GM21737 (cell line): ENCODE data around the gene GLB1L.
"Not testable (repeated sequence)": the region's sequence is repeated elsewhere in the genome, so short reads cannot be mapped to it uniquely, and the experiment has no call there.

ENCODE experiments used
- ATAC-seq: cut with Tn5 transposase; IDR thresholded peaks from one replicate; pipeline ENCODE4 v1.9.1; 2021; ENCODE audit warnings: mild to moderate bottlenecking, moderate library complexity; ENCODE audit not compliant: unreplicated experiment

The GLB1L gene

GRCh38 chr2:219281588-219281987 lies 36.3 kb upstream of the GLB1L start:
- no peak for ATAC-seq

DNA sequence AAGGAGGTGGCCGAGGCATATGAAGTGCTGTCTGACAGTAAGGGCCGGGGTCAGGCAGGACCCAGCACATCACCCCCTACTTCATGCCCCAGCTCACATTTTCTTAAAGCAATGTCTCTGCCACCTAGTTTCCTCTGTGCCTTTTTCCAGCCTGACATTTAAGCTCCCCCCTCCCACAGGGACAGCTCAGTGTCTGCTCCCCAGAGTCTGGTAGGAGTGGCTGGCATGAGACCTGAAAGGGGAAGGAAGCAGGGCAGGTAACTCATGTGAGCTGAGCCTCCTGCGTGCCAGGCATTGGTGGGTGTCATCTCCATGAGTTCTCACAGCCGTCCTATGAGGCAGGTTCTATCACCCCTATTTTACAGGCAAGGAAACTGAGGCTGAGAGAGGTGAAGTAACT lies 35.4 kb upstream of the GLB1L start:
- no peak for ATAC-seq

DNA sequence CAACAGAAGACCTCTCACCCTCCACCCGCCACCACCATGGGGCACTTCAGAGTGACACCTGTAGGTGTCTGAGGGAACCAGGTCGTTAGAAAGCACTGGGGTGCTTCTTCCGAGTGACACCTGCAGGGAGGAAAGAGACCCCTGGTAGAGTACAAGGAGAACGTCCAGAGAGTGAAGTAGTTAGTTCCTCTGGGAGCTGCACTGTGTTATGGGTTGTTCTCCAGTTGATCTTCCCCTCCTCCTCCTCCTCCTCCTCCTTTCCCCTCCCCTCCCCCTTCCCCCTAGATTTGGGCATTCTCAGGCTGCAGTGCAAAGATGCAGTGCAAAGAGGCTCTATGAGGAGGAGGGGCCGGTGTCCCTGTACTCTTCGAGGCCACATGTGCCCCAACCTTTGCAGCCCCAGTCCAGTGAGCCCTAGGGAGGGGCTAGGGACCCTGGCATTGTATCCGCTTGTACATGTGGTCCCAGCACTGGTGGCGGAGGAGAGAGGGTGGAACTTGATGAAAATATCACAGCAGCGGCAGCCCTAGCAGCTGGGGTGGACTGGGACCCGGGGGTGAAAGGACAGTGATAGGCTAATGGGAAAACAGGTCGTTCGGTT lies 34.8 kb upstream of the GLB1L start:
- no peak for ATAC-seq

GRCh38 chr2:219279151-219279915 lies 34.1 kb upstream of the GLB1L start, which contains the start of gene DNAJB2:
DNAJB2 (plus strand) TSS chr2:219279366; CDS start chr2:219279834, 468 bp downstream.
- peak; percentile 85 for ATAC-seq

- no peak for ATAC-seq
These were observed 33.5 kb upstream of the GLB1L start for GRCh38 chr2:219278655-219279150.

GRCh38 chr2:219277703-219278654 lies 32.7 kb upstream of the GLB1L start:
- ATAC-seq, result no peak

GRCh38 chr2:219274361-219274921 lies 29.2 kb upstream of the GLB1L start:
- ATAC-seq, result no peak

DNA sequence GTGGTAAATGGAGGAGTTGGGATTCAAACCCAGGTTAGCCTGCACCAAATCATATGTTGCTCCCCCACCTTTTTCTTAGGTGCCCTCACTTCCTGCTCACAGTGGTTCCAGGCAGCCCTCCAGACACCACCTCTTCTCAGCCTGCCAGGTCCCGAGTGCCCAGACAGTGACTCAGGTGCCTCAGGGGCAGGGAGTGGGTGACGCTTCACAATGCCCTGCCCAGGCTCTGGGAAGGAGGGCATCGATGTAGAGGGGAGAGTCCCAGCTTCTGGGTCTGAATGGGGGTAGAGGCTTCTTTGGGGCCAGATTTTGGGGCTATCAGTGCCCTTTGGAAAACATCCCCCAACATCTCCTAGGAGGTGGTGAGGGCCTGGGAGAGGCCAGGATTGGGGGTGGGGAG lies 28.7 kb upstream of the GLB1L start:
- no peak for ATAC-seq

DNA sequence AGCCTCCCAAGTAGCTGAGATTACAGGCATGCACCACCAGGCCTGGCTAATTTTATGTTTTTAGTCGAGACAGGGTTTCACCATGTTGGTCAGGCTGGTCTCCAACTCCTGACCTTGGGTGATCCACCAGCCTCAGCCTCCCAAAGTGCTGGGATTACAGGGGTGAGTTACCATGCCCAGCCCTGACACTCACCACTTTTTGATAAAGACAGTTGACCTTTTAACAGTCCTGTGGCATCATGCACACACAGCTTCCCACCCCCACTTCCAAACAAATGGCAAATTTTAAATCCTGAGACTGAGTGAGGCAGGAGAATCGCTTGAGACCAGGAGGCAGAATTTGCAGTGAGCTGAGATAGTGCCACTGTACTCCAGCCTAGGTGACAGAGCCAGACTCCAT lies 27.8 kb upstream of the GLB1L start:
- ATAC-seq, result no peak

GRCh38 chr2:219272356-219272755 lies 27.1 kb upstream of the GLB1L start:
- no peak for ATAC-seq

DNA sequence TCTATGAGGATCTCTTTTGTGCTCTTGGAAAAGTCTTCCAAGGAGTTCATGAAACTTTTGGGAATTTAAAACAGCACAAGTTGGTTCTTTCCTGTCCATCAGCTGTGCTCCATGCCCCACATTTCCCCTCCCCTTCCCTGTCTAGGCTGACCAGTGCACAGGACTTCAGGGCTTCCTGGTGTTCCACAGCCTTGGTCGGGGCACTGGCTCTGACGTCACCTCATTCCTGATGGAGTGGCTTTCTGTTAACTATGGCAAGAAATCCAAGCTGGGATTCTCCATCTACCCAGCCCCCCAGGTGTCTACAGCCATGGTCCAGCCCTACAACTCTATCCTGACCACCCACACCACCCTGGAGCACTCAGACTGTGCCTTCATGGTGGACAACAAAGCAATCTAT lies 25.8 kb upstream of the GLB1L start:
- ATAC-seq, result no peak

DNA sequence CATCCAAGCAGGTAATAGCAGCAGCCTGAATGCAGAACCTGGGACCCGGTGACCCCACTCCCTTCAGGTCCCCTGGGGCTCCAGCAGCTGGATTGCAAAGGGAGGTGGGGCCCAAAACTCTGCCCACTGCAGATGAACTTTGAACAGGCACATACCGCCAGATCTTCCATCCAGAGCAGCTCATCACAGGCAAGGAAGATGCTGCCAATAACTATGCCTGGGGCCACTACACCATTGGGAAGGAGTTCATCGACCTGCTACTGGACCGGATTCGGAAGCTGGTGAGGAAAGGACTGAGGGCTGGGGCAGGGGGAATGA lies 24.8 kb upstream of the GLB1L start:
- no peak for ATAC-seq

- no peak for ATAC-seq
These were observed 24.3 kb upstream of the GLB1L start for GRCh38 chr2:219269362-219270054.

GRCh38 chr2:219268294-219268693 lies 23.1 kb upstream of the GLB1L start:
- no peak for ATAC-seq

- ATAC-seq, result no peak
These were observed 21.6 kb upstream of the GLB1L start for GRCh38 chr2:219266886-219267285.

GRCh38 chr2:219266232-219266631 lies 21.0 kb upstream of the GLB1L start:
- ATAC-seq, result no peak

- no peak for ATAC-seq
These were observed 16.0 kb upstream of the GLB1L start for GRCh38 chr2:219261024-219261855.

GRCh38 chr2:219258942-219259341 lies 13.7 kb upstream of the GLB1L start:
- ATAC-seq, result not testable (repeated sequence)

DNA sequence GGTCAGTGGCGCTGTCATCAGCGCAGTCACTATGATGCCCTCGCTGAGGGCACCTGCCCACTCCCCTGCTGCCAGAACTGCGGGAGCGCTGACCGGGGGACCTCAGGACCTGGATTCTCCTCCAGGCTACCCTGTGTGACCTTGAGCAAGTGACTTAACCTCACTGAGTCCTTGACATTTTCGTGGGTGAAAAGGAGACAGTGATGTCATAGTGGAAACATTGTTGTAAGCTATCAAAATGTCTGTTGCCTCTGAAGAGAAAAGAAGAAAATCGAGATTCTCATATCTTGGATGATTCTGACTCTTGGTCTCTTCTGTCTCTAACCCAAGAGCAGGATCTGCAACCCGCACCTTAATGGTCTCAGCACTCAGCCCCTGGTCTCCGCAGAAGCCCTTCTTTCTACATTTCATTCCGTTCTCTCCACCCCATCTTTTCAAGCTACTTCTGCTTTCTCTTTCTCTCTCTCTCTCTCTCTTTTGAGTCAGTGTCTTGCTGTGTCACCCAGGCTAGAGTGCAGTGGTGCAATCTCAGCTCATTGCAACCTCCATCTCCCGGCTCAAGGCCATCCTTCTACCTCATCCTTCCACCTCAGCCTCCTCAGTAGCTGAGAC lies 9.5 kb upstream of the GLB1L start:
- ATAC-seq, result no peak
